SU-DHL-6 (cell line): ENCODE data around the gene AVPR2.

Experiments used
- CTCF ChIP-seq: fragments of 200-600 bp; sonication (generic); IDR thresholded peaks from one replicate; pipeline ENCODE4 v1.5.1; 2017; ENCODE audit warnings: antibody characterized with exemption, mild to moderate bottlenecking, low read length, moderate library complexity; ENCODE audit not compliant: insufficient read depth, poor library complexity, severe bottlenecking
- EZH2phosphoT487 ChIP-seq: fragments of 200-600 bp; sonication (generic), shearing (Covaris generic); conservative IDR thresholded peaks from 2 replicates; pipeline ENCODE4 v1.6.1; 2018; ENCODE audit warnings: mild to moderate bottlenecking, antibody characterized with exemption, low read length, moderate library complexity, mixed read lengths

- no peak for TF ChIP-seq CTCF
- no peak for TF ChIP-seq EZH2phosphoT487
Observed at GRCh38 chrX:153905481-153906095, 1.1 kb downstream of the AVPR2 start.
